ENCODE data around the gene BEND6. TPM values are rescaled to one million over a fixed set of nuclear protein-coding genes. Genes with fewer than 3 reads are reported as not detected.

The BEND6 gene
- total RNA-seq, 2 donors from 2014 or later: 0.53 TPM; not detected in 1

GRCh38 chr6:57048577-57048976, 93.7 kb downstream of the BEND6 start:
- ATAC-seq (no peak), DNase-seq (no peak)
- intact Hi-C loops (cut with DNase I, micrococcal nuclease): no loop called here

GRCh38 chr6:57063847-57064246, 108.9 kb downstream of the BEND6 start:
- ATAC-seq (no peak), DNase-seq (no peak)
- intact Hi-C loops (cut with DNase I, micrococcal nuclease): no loop called here

GRCh38 chr6:57064809-57065208, 109.9 kb downstream of the BEND6 start:
- intact Hi-C loops (cut with DNase I, micrococcal nuclease): no loop called here
- ATAC-seq (no peak), DNase-seq (no peak)

GRCh38 chr6:57068061-57068460, 113.2 kb downstream of the BEND6 start:
- DNase-seq: no peak
- intact Hi-C loops (cut with DNase I, micrococcal nuclease): no loop called here
- ATAC-seq: no peak

GRCh38 chr6:57069228-57069627, 114.3 kb downstream of the BEND6 start:
- ATAC-seq (no peak), DNase-seq (no peak)
- intact Hi-C loops (cut with DNase I, micrococcal nuclease): no loop called here

- DNase-seq: no peak
- ATAC-seq: no peak
- intact Hi-C loops (cut with DNase I, micrococcal nuclease): no loop called here
These were observed 115.0 kb downstream of the BEND6 start for GRCh38 chr6:57069920-57070331.

- DNase-seq (no peak), ATAC-seq (no peak)
- intact Hi-C loops (cut with DNase I, micrococcal nuclease): no loop called here
These were observed 117.2 kb downstream of the BEND6 start for GRCh38 chr6:57072108-57072507.

GRCh38 chr6:57074383-57074782, 119.5 kb downstream of the BEND6 start:
- no peak for ATAC-seq
- no peak for DNase-seq
- intact Hi-C loops (cut with DNase I, micrococcal nuclease): no loop called here

- no peak for DNase-seq
- intact Hi-C loops (cut with DNase I, micrococcal nuclease): no loop called here
- no peak for ATAC-seq
These were observed 120.2 kb downstream of the BEND6 start for GRCh38 chr6:57075092-57075491.

Other genes with a start within 250 kb of the BEND6 start
- gene KIAA1586, start 91.6 kb downstream of the BEND6 start, total RNA-seq: 1 to 10 TPM; 5.1 to 5.3 TPM
- 10 to 100 TPM; 37.3 to 38.3 TPM for gene ZNF451, start 135.1 kb downstream of the BEND6 start, total RNA-seq
- 1 to 10 TPM in 1 of 2 donors, under 1 TPM in 1; 0.58 to 5.2 TPM for gene BAG2, start 217.2 kb downstream of the BEND6 start, total RNA-seq